ENCODE data around the gene WDR45.

DNA sequence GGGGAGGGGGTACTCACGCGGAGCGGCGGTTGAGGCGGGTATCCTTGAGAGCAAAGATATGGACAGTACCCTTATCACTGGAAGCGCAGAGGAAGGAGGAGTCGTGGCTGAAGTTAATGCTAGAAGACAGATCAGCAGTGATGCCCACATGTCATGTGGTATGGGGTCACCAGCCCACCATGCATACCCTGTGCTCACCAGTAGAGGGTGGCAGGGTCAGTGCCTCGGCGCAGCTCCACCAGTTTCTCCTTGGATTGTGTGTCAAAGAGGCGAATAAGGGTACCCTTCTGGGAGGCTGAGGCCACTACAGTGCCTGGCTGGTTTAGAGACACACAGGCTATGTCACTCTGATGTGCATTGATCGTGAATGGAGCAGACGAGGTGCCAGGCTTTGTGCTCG, 4.3 kb downstream of the WDR45 start:
- TF ChIP-seq, protein P1, sequence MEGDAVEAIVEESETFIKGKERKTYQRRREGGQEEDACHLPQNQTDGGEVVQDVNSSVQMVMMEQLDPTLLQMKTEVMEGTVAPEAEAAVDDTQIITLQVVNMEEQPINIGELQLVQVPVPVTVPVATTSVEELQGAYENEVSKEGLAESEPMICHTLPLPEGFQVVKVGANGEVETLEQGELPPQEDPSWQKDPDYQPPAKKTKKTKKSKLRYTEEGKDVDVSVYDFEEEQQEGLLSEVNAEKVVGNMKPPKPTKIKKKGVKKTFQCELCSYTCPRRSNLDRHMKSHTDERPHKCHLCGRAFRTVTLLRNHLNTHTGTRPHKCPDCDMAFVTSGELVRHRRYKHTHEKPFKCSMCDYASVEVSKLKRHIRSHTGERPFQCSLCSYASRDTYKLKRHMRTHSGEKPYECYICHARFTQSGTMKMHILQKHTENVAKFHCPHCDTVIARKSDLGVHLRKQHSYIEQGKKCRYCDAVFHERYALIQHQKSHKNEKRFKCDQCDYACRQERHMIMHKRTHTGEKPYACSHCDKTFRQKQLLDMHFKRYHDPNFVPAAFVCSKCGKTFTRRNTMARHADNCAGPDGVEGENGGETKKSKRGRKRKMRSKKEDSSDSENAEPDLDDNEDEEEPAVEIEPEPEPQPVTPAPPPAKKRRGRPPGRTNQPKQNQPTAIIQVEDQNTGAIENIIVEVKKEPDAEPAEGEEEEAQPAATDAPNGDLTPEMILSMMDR (IDR thresholded peaks at IDR 0.05): no peak
- TF ChIP-seq POLR2A (IDR thresholded peaks at IDR 0.05) (no peak), POLR2AphosphoS5 (IDR thresholded peaks at IDR 0.05) (no peak), EP300 (IDR thresholded peaks at IDR 0.05) (no peak)
